HepG2 (cell line): ENCODE results near the gene CKAP2L. TPM values are rescaled to one million over a fixed set of nuclear protein-coding genes. Genes with fewer than 3 reads are reported as not detected.

ENCODE experiments used
- ATAC-seq: fragments of 200-7000 bp; cut with Tn5 transposase; 3 replicates; pipeline ENCODE4 v1.9.1; 2020; ENCODE audit warnings: mild to moderate bottlenecking, moderate library complexity
- BruUV-seq: library from RNA; stranded (reverse); fragments of 400-500 nt; replicated peaks from 2 replicates; lab custom pipeline; 2021; lab: Mats Ljungman, UMichigan
- CTCF ChIA-PET: fragments of 300-600 bp; formaldehyde crosslinking; extraction: SDS; loops from one replicate; lab custom pipeline; 2021; ENCODE audit warnings: low total read pairs, inconsistent platforms, low intra/inter-chr PET ratio; lab: Yijun Ruan, JAX
- POLR2A ChIA-PET: fragments of 350-600 bp; sonication (Branson Sonifier 250); formaldehyde crosslinking; loops from one replicate; lab custom pipeline; 2020; ENCODE audit warnings: antibody characterized with exemption, inconsistent platforms; lab: Yijun Ruan, JAX
- DNase-seq: peaks from one replicate; pipeline ENCODE4 v3.0.0-alpha.2; 2015; ENCODE audit warnings: low spot score
- FAIRE-seq: peaks from 3 replicates; lab custom pipeline; 2011; peaks lifted over from hg19 to GRCh38; lab: Jason Lieb, UNC
- H2AFZ ChIP-seq: one replicate; pipeline ENCODE4 v1.6.1; 2011; ENCODE audit warnings: low read length, inconsistent platforms
- H3K27ac ChIP-seq: fragments of 300-600 bp; 3 replicates; pipeline ENCODE4 v1.8.0; 2011; ENCODE audit warnings: mixed run types, mild to moderate bottlenecking, mixed read lengths, low read length, inconsistent platforms; ENCODE audit not compliant: insufficient read depth; ENCODE audit errors: extremely low read length
- H3K27me3 ChIP-seq, 2 experiments: fragments of 200-600 bp in 1 of 2; 2 replicates in 1 of 2; 3 replicates in 1 of 2; pipeline versions ENCODE4 v1.6.0 to v1.8.0; 2011; ENCODE audit warnings: low read length in 2 of 2, mild to moderate bottlenecking in 2 of 2, moderate library complexity in 2 of 2, inconsistent platforms in 1 of 2; ENCODE audit not compliant: insufficient read depth in 2 of 2, control insufficient read depth in 1 of 2
- H3K36me3 ChIP-seq, 2 experiments: fragments of 200-600 bp in 1 of 2; replicated peaks in 1 of 2; 2 replicates in 1 of 2; 3 replicates in 1 of 2; pipeline versions ENCODE4 v1.5.1 to v1.8.0; 2011; ENCODE audit warnings: low read length in 2 of 2, inconsistent platforms in 1 of 2; ENCODE audit not compliant: insufficient read depth in 2 of 2, control insufficient read depth in 1 of 2
- H3K4me1 ChIP-seq: 2 replicates; pipeline ENCODE4 v1.5.1; 2012; ENCODE audit warnings: low read length, inconsistent platforms; ENCODE audit not compliant: insufficient read depth
- H3K4me2 ChIP-seq: 2 replicates; pipeline ENCODE4 v1.6.0; 2011; ENCODE audit warnings: low read depth, low read length, inconsistent platforms
- H3K4me3 ChIP-seq, 3 experiments: fragments of 200-600 bp in 1 of 3; sonication (generic), shearing (Covaris generic) in 1 of 3; replicated peaks in 1 of 3; 2 replicates each; pipeline ENCODE4 v1.5.1; 2011 to 2016; ENCODE audit warnings: low read length in 3 of 3, inconsistent platforms in 2 of 3, low read depth in 2 of 3, mild to moderate bottlenecking in 2 of 3, control low read depth in 1 of 3, mixed read lengths in 1 of 3; ENCODE audit not compliant: insufficient read depth in 1 of 3
- H3K79me2 ChIP-seq: one replicate; pipeline ENCODE4 v1.6.1; 2011; ENCODE audit warnings: low read length, inconsistent platforms; ENCODE audit not compliant: insufficient read depth
- H3K9ac ChIP-seq: 2 replicates; pipeline ENCODE4 v1.6.0; 2011; ENCODE audit warnings: mild to moderate bottlenecking, low read depth, low read length, inconsistent platforms; ENCODE audit not compliant: insufficient read depth
- H3K9me3 ChIP-seq: 2 replicates; pipeline ENCODE4 v1.5.1; 2012; ENCODE audit warnings: mild to moderate bottlenecking, low read length
- H4K20me1 ChIP-seq: 2 replicates; pipeline ENCODE4 v1.6.0; 2011; ENCODE audit warnings: inconsistent platforms, mild to moderate bottlenecking, low read length, moderate library complexity; ENCODE audit not compliant: insufficient read depth
- ARID2 ChIP-seq: sonication (generic); formaldehyde crosslinking; IDR thresholded peaks from 2 replicates; pipeline ENCODE4 v1.8.1; 2022; ENCODE audit warnings: mild to moderate bottlenecking, missing genetic modification reagents, borderline replicate concordance
- CEBPG ChIP-seq: IDR thresholded peaks from 2 replicates; pipeline ENCODE4 v1.6.1; 2016
- ELK4 ChIP-seq: sonication (generic); formaldehyde crosslinking; IDR thresholded peaks from 2 replicates; pipeline ENCODE4 v1.9.0; 2021; ENCODE audit warnings: missing genetic modification reagents, borderline replicate concordance
- FOXJ3 ChIP-seq: sonication (generic); formaldehyde crosslinking; IDR thresholded peaks from 2 replicates; pipeline ENCODE4 v1.4.0; 2020; ENCODE audit warnings: missing genetic modification reagents, mild to moderate bottlenecking, borderline replicate concordance
- HNRNPUL1 ChIP-seq: fragments of 200-400 bp; formaldehyde crosslinking; IDR thresholded peaks from 2 replicates; pipeline ENCODE4 v1.6.1; 2017; ENCODE audit warnings: low read depth, mild to moderate bottlenecking, low read length, moderate library complexity
- KLF13 ChIP-seq: sonication (generic); formaldehyde crosslinking; IDR thresholded peaks from 2 replicates; pipeline ENCODE4 v1.4.0; 2020; ENCODE audit warnings: mild to moderate bottlenecking, missing genetic modification reagents
- MTA3 ChIP-seq: sonication (generic); formaldehyde crosslinking; IDR thresholded peaks from 2 replicates; pipeline ENCODE4 v1.4.0; 2020; ENCODE audit warnings: missing genetic modification reagents
- NCOR1 ChIP-seq: fragments of 200-600 bp; sonication (generic); IDR thresholded peaks from 2 replicates; pipeline ENCODE4 v1.7.0; 2017; ENCODE audit warnings: antibody characterized with exemption, low read length, borderline replicate concordance
- RFX1 ChIP-seq: fragments of 450-650 bp; IDR thresholded peaks from 2 replicates; pipeline ENCODE4 v1.6.1; 2017
- SMAD3 ChIP-seq: sonication (generic); formaldehyde crosslinking; IDR thresholded peaks from 2 replicates; pipeline ENCODE4 v1.4.0; 2020; ENCODE audit warnings: missing genetic modification reagents
- SMC3 ChIP-seq: IDR thresholded peaks from 2 replicates; pipeline ENCODE4 v1.6.1; 2011; ENCODE audit warnings: low read length, improper control_type of control experiment
- SP140L ChIP-seq: sonication (generic); formaldehyde crosslinking; IDR thresholded peaks from 2 replicates; pipeline ENCODE4 v1.4.0; 2020; ENCODE audit warnings: missing genetic modification reagents, borderline replicate concordance
- ZFAT ChIP-seq: sonication (generic); formaldehyde crosslinking; conservative IDR thresholded peaks from 2 replicates; pipeline ENCODE4 v1.8.1; 2023; ENCODE audit warnings: missing genetic modification reagents, inconsistent platforms
- ZFX ChIP-seq: sonication (generic); formaldehyde crosslinking; IDR thresholded peaks from 2 replicates; pipeline ENCODE4 v1.4.0; 2020; ENCODE audit warnings: mild to moderate bottlenecking, low read depth, missing genetic modification reagents, moderate library complexity
- ZFYVE20 ChIP-seq: sonication (generic); formaldehyde crosslinking; IDR thresholded peaks from 2 replicates; pipeline ENCODE4 v1.8.0; 2023; ENCODE audit warnings: low read depth, mild to moderate bottlenecking, moderate library complexity, missing genetic modification reagents, borderline replicate concordance
- ZNF121 ChIP-seq: sonication (generic); formaldehyde crosslinking; IDR thresholded peaks from 2 replicates; pipeline ENCODE4 v1.5.0; 2020; ENCODE audit warnings: mild to moderate bottlenecking, missing genetic modification reagents
- ZNF329 ChIP-seq: sonication (generic); formaldehyde crosslinking; IDR thresholded peaks from 2 replicates; pipeline ENCODE4 v1.9.0; 2021; ENCODE audit warnings: low read depth, mild to moderate bottlenecking, missing genetic modification reagents
- ZNF383 ChIP-seq: sonication (generic); formaldehyde crosslinking; IDR thresholded peaks from 2 replicates; pipeline ENCODE4 v1.4.0; 2020; ENCODE audit warnings: missing genetic modification reagents, mild to moderate bottlenecking, borderline replicate concordance
- ZNF552 ChIP-seq: sonication (generic); formaldehyde crosslinking; IDR thresholded peaks from 2 replicates; pipeline ENCODE4 v1.9.0; 2022; ENCODE audit warnings: missing genetic modification reagents, mild to moderate bottlenecking, borderline replicate concordance
- ZNF605 ChIP-seq: sonication (generic); formaldehyde crosslinking; IDR thresholded peaks from 2 replicates; pipeline ENCODE4 v1.8.0; 2022; ENCODE audit warnings: mild to moderate bottlenecking, missing genetic modification reagents
- ZNF670 ChIP-seq: sonication (generic); formaldehyde crosslinking; IDR thresholded peaks from 2 replicates; pipeline ENCODE4 v1.8.0; 2022; ENCODE audit warnings: mild to moderate bottlenecking, missing genetic modification reagents, borderline replicate concordance
- in situ Hi-C: cut with HindIII; loops from 2 replicates; pipeline ENCODE4 v1.10.0; 2017; ENCODE audit warnings: low pct_unique_long_range_greater_than_20kb; ENCODE audit not compliant: extremely low pct_ligation_motif_present
- intact Hi-C: fragments of 100-400 bp; cut with micrococcal nuclease; formaldehyde crosslinking; loops from one replicate; pipeline ENCODE4 v1.10.0; 2022; ENCODE audit not compliant: unreplicated experiment
- polyA plus RNA-seq, 8 experiments: library from polyadenylated mRNA; depleted of rRNA in 3 of 8; stranded (reverse) in 7 of 8; unstranded in 1 of 8; fragments of >200 nt; fragmentation: Illumina TruSeq in 4 of 8; extraction: Trizol in 4 of 8; gene quantifications; 2 replicates each; pipeline versions ENCODE4 v1.2.1 to v1.2.3, GENCODE V29; 2011 to 2016; ENCODE audit warnings: low read depth in 4 of 8, missing spikeins in 1 of 8, mixed read lengths in 1 of 8; ENCODE audit not compliant: insufficient read depth in 1 of 8
- total RNA-seq, 5 experiments: library from RNA; depleted of rRNA; stranded (reverse); fragments of >200 nt; fragmentation: Illumina TruSeq; extraction: Trizol; gene quantifications; 2 replicates each; pipeline ENCODE4 v1.2.3, GENCODE V29; 2016; ENCODE audit warnings: low read depth in 1 of 5
- TF ChIP-seq, protein P1 (sequence below): sonication (generic); formaldehyde crosslinking; IDR thresholded peaks from 2 replicates; pipeline ENCODE4 v1.8.0; 2022; ENCODE audit warnings: mild to moderate bottlenecking, missing genetic modification reagents; ENCODE audit not compliant: insufficient replicate concordance

The CKAP2L gene
- total and polyA plus RNA-seq, 2 of the 13 experiments (the other 11 are each of a cell fraction or from before 2014, with no cell fraction given): 7.1 to 9.5 TPM

GRCh38 chr2:112751451-112752197 lies 12.8 kb downstream of the CKAP2L start:
- peaks cover 32% of the 10 kb centered on the region for H3K4me1 ChIP-seq
- CTCF ChIA-PET: interaction anchor here (1.4 to 5.0 kb wide), 2 partner anchors 133 to 189 kb away, joined by 3 to 86 read pairs; no protein-coding TSS in a partner anchor
- POLR2A ChIA-PET: interaction anchor here (1.0 kb wide), 1 partner anchor 190 kb away, joined by 4 read pairs; no protein-coding TSS in a partner anchor
- H4K20me1 ChIP-seq: no peaks in the 10 kb centered on the region
- ATAC-seq: peak; percentile 43; the same call in 2 of the 3 replicates
- H3K27me3 ChIP-seq: no peaks in the 10 kb centered on the region
- BruUV-seq: no TSS peak
- no peak overlapping the region for H3K9ac ChIP-seq
- peak overlapping the region; percentile 62 for H3K27ac ChIP-seq
- FAIRE-seq: no peak
- H3K36me3 ChIP-seq: peaks cover 8 to 66% of the 10 kb centered on the region in 2 experiments
- DNase-seq: peak; percentile 34
- in situ Hi-C loops: loop anchor here (5.0 kb wide), 2 partner anchors 126 to 191 kb away; no protein-coding TSS in a partner anchor
- H3K9me3 ChIP-seq: no peaks in the 10 kb centered on the region
- H3K4me3 ChIP-seq: no peak overlapping the region
- H3K79me2 ChIP-seq: peaks cover 11% of the 10 kb centered on the region
- intact Hi-C loops: loop anchor here (2.0 kb wide), 1 partner anchor 13 kb away; the partner anchor contains the start of gene CKAP2L
- peak overlapping the region; percentile 20 for H3K4me2 ChIP-seq
- no peak overlapping the region for H2AFZ ChIP-seq
- no peak for TF ChIP-seq ZNF329 (CRISPR knock-in tag)
- TF ChIP-seq ZFX (CRISPR knock-in tag): no peak
- TF ChIP-seq ZNF605 (CRISPR knock-in tag): no peak
- TF ChIP-seq ZNF670 (CRISPR knock-in tag): no peak
- no peak for TF ChIP-seq ZNF383 (CRISPR knock-in tag)
- TF ChIP-seq SP140L (CRISPR knock-in tag): no peak
- TF ChIP-seq KLF13 (CRISPR knock-in tag): no peak
- TF ChIP-seq, protein P1, sequence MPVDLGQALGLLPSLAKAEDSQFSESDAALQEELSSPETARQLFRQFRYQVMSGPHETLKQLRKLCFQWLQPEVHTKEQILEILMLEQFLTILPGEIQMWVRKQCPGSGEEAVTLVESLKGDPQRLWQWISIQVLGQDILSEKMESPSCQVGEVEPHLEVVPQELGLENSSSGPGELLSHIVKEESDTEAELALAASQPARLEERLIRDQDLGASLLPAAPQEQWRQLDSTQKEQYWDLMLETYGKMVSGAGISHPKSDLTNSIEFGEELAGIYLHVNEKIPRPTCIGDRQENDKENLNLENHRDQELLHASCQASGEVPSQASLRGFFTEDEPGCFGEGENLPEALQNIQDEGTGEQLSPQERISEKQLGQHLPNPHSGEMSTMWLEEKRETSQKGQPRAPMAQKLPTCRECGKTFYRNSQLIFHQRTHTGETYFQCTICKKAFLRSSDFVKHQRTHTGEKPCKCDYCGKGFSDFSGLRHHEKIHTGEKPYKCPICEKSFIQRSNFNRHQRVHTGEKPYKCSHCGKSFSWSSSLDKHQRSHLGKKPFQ (CRISPR knock-in tag): no peak
- no peak for TF ChIP-seq CEBPG
- no peak for TF ChIP-seq ZNF121 (CRISPR knock-in tag)
- TF ChIP-seq ELK4 (CRISPR knock-in tag): no peak
- TF ChIP-seq ARID2: no peak
- no peak for TF ChIP-seq ZNF552
- 0 out of 2 replicates have a peak, but pooled peaks have one; percentile 29 for TF ChIP-seq NCOR1
- peak; percentile 18; the same call in 1 of the 2 replicates for TF ChIP-seq RFX1
- no peak for TF ChIP-seq ZFAT (CRISPR knock-in tag)
- no peak for TF ChIP-seq MTA3
- TF ChIP-seq FOXJ3 (CRISPR knock-in tag): 0 out of 2 replicates have a peak, but pooled peaks have one; percentile 35
- peak; percentile 78; the same call in 1 of the 2 replicates for TF ChIP-seq HNRNPUL1
- TF ChIP-seq ZFYVE20 (CRISPR knock-in tag): no peak
- no peak for TF ChIP-seq SMAD3 (CRISPR knock-in tag)
- no peak for TF ChIP-seq SMC3
